Measurements from ENCODE around the gene ZNG1F. TPM values are rescaled to one million over a fixed set of nuclear protein-coding genes. Genes with fewer than 3 reads are reported as not detected.
"Not testable (repeated sequence)": the region's sequence is repeated elsewhere in the genome, so short reads cannot be mapped to it uniquely, and the experiment has no call there.

The ZNG1F gene
- total and polyA plus RNA-seq, 2 donors (not counting 1 experiment from before 2014, with no cell fraction given): 16.7 to 28.6 TPM

- H3K9me3 ChIP-seq (ENCODE audit: control extremely low read depth in 1 of 3, control insufficient read depth in 2 of 3, insufficient read depth in 1 of 3, low read length in 2 of 3); H3K79me2 ChIP-seq (ENCODE audit: control insufficient read depth, insufficient read depth, low read length); H2AFZ ChIP-seq (ENCODE audit: insufficient read depth, low read depth, low read length, poor library complexity, severe bottlenecking); H3K27ac Mint-ChIP-seq; intact Hi-C loops (cut with micrococcal nuclease); H3K27ac ChIP-seq (ENCODE audit: low read length in 2 of 2); H3K4me1 ChIP-seq (ENCODE audit: control insufficient read depth in 2 of 2, insufficient read depth in 2 of 2, low read length in 2 of 2); H3K27me3 Mint-ChIP-seq; H3K4me2 ChIP-seq (replicated peaks; ENCODE audit: low read depth, low read length, poor library complexity, severe bottlenecking); CTCF ChIA-PET; H3K27me3 ChIP-seq (replicated peaks in 1 of 4; ENCODE audit: control extremely low read depth in 1 of 4, control insufficient read depth in 3 of 4, insufficient read depth in 4 of 4, low read length in 3 of 4); H3K4me3 Mint-ChIP-seq; H3K4me3 ChIP-seq (ENCODE audit: control extremely low read depth in 1 of 5, extremely low read depth in 1 of 5, insufficient read depth in 1 of 5, low read depth in 2 of 5, low read length in 4 of 5); H3K9ac ChIP-seq (ENCODE audit: low read length); POLR2A ChIA-PET; H3K9me3 Mint-ChIP-seq (ENCODE audit: insufficient read depth); H4K20me1 ChIP-seq (ENCODE audit: control insufficient read depth, insufficient read depth, low read length, poor library complexity, severe bottlenecking); ATAC-seq (ENCODE audit: low read depth); DNase-seq; H3K4me1 Mint-ChIP-seq; H3K36me3 ChIP-seq (replicated peaks in 1 of 2; ENCODE audit: control extremely low read depth in 1 of 2, control insufficient read depth in 1 of 2, extremely low read depth in 1 of 2, insufficient read depth in 2 of 2, low read length in 1 of 2): not testable (repeated sequence)
- no CpG with 5 or more reads among the region's 45 CpGs for WGBS (ENCODE audit: insufficient coverage)
Observed at GRCh38 chr9:41126746-41127446, 62.2 kb downstream of the ZNG1F start.

DNA sequence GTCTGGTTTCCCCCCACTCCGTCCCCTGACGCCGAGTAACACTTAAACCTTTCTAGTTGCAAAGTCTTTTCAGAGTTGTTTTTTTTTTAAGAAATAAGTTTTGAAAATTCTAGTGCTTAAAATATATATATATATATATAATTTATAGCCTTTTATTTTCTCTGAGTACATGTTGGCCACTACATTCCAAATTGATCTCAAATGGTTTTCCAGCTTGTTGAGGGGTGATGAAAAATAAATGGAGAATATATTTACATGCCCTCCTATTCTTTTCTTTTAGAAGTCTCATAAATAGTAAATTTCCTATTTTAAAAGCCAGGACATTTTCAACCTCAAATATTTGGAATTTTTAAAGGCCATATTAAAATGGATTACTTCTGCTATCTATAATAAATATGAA, 63.2 kb downstream of the ZNG1F start:
- H3K27me3 Mint-ChIP-seq; H3K4me1 Mint-ChIP-seq; CTCF ChIA-PET; H3K4me3 Mint-ChIP-seq; H3K9ac ChIP-seq (ENCODE audit: low read length); H2AFZ ChIP-seq (ENCODE audit: insufficient read depth, low read depth, low read length, poor library complexity, severe bottlenecking); H3K36me3 ChIP-seq (replicated peaks in 1 of 2; ENCODE audit: control extremely low read depth in 1 of 2, control insufficient read depth in 1 of 2, extremely low read depth in 1 of 2, insufficient read depth in 2 of 2, low read length in 1 of 2); H3K9me3 ChIP-seq (ENCODE audit: control extremely low read depth in 1 of 3, control insufficient read depth in 2 of 3, insufficient read depth in 1 of 3, low read length in 2 of 3); H3K27ac Mint-ChIP-seq; H3K4me2 ChIP-seq (replicated peaks; ENCODE audit: low read depth, low read length, poor library complexity, severe bottlenecking); intact Hi-C loops (cut with micrococcal nuclease); H3K79me2 ChIP-seq (ENCODE audit: control insufficient read depth, insufficient read depth, low read length); H4K20me1 ChIP-seq (ENCODE audit: control insufficient read depth, insufficient read depth, low read length, poor library complexity, severe bottlenecking); DNase-seq; H3K9me3 Mint-ChIP-seq (ENCODE audit: insufficient read depth); POLR2A ChIA-PET; H3K27ac ChIP-seq (ENCODE audit: low read length in 2 of 2); H3K27me3 ChIP-seq (replicated peaks in 1 of 4; ENCODE audit: control extremely low read depth in 1 of 4, control insufficient read depth in 3 of 4, insufficient read depth in 4 of 4, low read length in 3 of 4); ATAC-seq (ENCODE audit: low read depth); H3K4me3 ChIP-seq (ENCODE audit: control extremely low read depth in 1 of 5, extremely low read depth in 1 of 5, insufficient read depth in 1 of 5, low read depth in 2 of 5, low read length in 4 of 5); H3K4me1 ChIP-seq (ENCODE audit: control insufficient read depth in 2 of 2, insufficient read depth in 2 of 2, low read length in 2 of 2): not testable (repeated sequence)
- no CpG with 5 or more reads among the region's 3 CpGs for WGBS (ENCODE audit: insufficient coverage)

DNA sequence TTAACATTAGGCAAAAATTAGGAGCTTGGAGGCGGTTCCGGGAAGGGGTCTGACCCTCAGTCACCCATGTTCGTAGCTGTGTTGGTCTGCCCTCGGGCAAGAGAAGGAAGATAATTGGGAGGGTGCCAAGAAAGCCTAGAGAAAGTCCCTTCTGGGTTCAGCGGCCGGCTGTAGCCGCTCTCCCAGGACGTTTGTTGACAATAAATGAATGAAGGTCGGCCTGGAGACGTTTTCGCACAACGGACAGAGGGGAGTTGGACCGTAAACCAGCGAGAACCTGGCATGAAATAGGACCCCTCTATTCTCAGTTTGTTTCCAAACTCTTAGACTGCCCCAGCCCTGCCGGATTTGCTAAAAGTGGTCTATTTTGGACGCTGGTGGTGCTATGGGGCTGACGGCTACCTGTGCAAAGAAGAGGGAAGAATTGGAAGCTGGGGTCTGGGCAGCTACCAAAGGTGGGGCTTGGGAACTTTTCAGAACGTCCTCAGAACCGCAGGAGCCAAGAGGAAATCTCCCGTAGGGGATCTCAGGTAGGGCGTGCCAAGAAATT, 63.9 kb downstream of the ZNG1F start:
- H3K27me3 ChIP-seq (replicated peaks in 1 of 4; ENCODE audit: control extremely low read depth in 1 of 4, control insufficient read depth in 3 of 4, insufficient read depth in 4 of 4, low read length in 3 of 4); intact Hi-C loops (cut with micrococcal nuclease); ATAC-seq (ENCODE audit: low read depth); H2AFZ ChIP-seq (ENCODE audit: insufficient read depth, low read depth, low read length, poor library complexity, severe bottlenecking); CTCF ChIA-PET; H3K4me2 ChIP-seq (replicated peaks; ENCODE audit: low read depth, low read length, poor library complexity, severe bottlenecking); DNase-seq; POLR2A ChIA-PET; H3K36me3 ChIP-seq (replicated peaks in 1 of 2; ENCODE audit: control extremely low read depth in 1 of 2, control insufficient read depth in 1 of 2, extremely low read depth in 1 of 2, insufficient read depth in 2 of 2, low read length in 1 of 2); H3K4me3 Mint-ChIP-seq; H3K9me3 ChIP-seq (ENCODE audit: control extremely low read depth in 1 of 3, control insufficient read depth in 2 of 3, insufficient read depth in 1 of 3, low read length in 2 of 3); H3K9ac ChIP-seq (ENCODE audit: low read length); H3K79me2 ChIP-seq (ENCODE audit: control insufficient read depth, insufficient read depth, low read length); H3K27ac ChIP-seq (ENCODE audit: low read length in 2 of 2); H3K4me3 ChIP-seq (ENCODE audit: control extremely low read depth in 1 of 5, extremely low read depth in 1 of 5, insufficient read depth in 1 of 5, low read depth in 2 of 5, low read length in 4 of 5); H3K4me1 ChIP-seq (ENCODE audit: control insufficient read depth in 2 of 2, insufficient read depth in 2 of 2, low read length in 2 of 2); H3K9me3 Mint-ChIP-seq (ENCODE audit: insufficient read depth); H3K4me1 Mint-ChIP-seq; H3K27me3 Mint-ChIP-seq; H4K20me1 ChIP-seq (ENCODE audit: control insufficient read depth, insufficient read depth, low read length, poor library complexity, severe bottlenecking); H3K27ac Mint-ChIP-seq: not testable (repeated sequence)
- WGBS (ENCODE audit: insufficient coverage): no CpG with 5 or more reads among the region's 21 CpGs

All from B cell (primary cell).